A172 (cell line): ENCODE data around the gene PRDM12. TPM values are rescaled to one million over a fixed set of nuclear protein-coding genes. Genes with fewer than 3 reads are reported as not detected.

Experiments
- DNase-seq: peaks from one replicate; pipeline ENCODE4 v3.0.0-alpha.2; 2015; ENCODE audit warnings: low spot score
- total RNA-seq: library from RNA; depleted of rRNA; stranded (reverse); fragments of >200 nt; shearing (Covaris generic); gene quantifications from 2 replicates; pipeline ENCODE4 v1.2.3, GENCODE V29; 2014

PRDM12 gene
- total RNA-seq, 1 experiment from 2014 or later: not detected

GRCh38 chr9:130689937-130690700 is 25.7 kb downstream of the PRDM12 start:
- DNase-seq: peak; percentile 95

GRCh38 chr9:130692321-130692720 is 27.9 kb downstream of the PRDM12 start:
- DNase-seq: no peak

- no peak for DNase-seq
These were observed 28.7 kb downstream of the PRDM12 start for GRCh38 chr9:130693101-130693425.

GRCh38 chr9:130693426-130694191 is 29.2 kb downstream of the PRDM12 start, which contains the start of gene EXOSC2:
Gene EXOSC2, plus strand, starts transcription at chr9:130693780. Its CDS starts 12 bp downstream, at chr9:130693792.
- peak; percentile 88 for DNase-seq

- no peak for DNase-seq
These were observed 29.8 kb downstream of the PRDM12 start for GRCh38 chr9:130694205-130694604.

GRCh38 chr9:130696139-130696650 is 31.8 kb downstream of the PRDM12 start:
- no peak for DNase-seq

- no peak for DNase-seq
These were observed 32.6 kb downstream of the PRDM12 start for GRCh38 chr9:130696996-130697395.

- peak; percentile 38 for DNase-seq
These were observed 34.1 kb downstream of the PRDM12 start for GRCh38 chr9:130698514-130698913.

- no peak for DNase-seq
These were observed 34.7 kb downstream of the PRDM12 start for GRCh38 chr9:130699047-130699446.

- peak; percentile 38 for DNase-seq
These were observed 36.9 kb downstream of the PRDM12 start for GRCh38 chr9:130701059-130702022.

GRCh38 chr9:130703501-130703900 is 39.1 kb downstream of the PRDM12 start:
- DNase-seq: no peak

- peak; percentile 27 for DNase-seq
These were observed 43.0 kb downstream of the PRDM12 start for GRCh38 chr9:130707225-130707976.

GRCh38 chr9:130710822-130711352 is 46.5 kb downstream of the PRDM12 start:
- DNase-seq: no peak

- no peak for DNase-seq
These were observed 47.1 kb downstream of the PRDM12 start for GRCh38 chr9:130711469-130711868.

GRCh38 chr9:130712564-130713285 is 48.3 kb downstream of the PRDM12 start:
- peak; percentile 93 for DNase-seq

- no peak for DNase-seq
These were observed 49.0 kb downstream of the PRDM12 start for GRCh38 chr9:130713286-130713960.

GRCh38 chr9:130714586-130715110 is 50.3 kb downstream of the PRDM12 start:
- DNase-seq: no peak

- no peak for DNase-seq
These were observed 50.9 kb downstream of the PRDM12 start for GRCh38 chr9:130715270-130715669.

GRCh38 chr9:130718562-130718961 is 54.2 kb downstream of the PRDM12 start:
- no peak for DNase-seq
